Transverse colon (tissue), 4 donors: ENCODE results near the gene PPM1H. TPM values are rescaled to one million over a fixed set of nuclear protein-coding genes. Genes with fewer than 3 reads are reported as not detected.

Source experiments
- DNase-seq: peaks from one replicate; pipeline ENCODE4 v3.0.0-alpha.2; 2019
- H3K27ac ChIP-seq, 4 donors: fragments of 200-600 bp; sonication (generic); 2 replicates each; pipeline ENCODE4 v1.5.1; 2016 to 2018; ENCODE audit warnings: inconsistent platforms in 4 of 4
- H3K27me3 ChIP-seq: fragments of 200-600 bp; sonication (generic); 2 replicates; pipeline ENCODE4 v1.5.1; 2017; ENCODE audit warnings: inconsistent platforms
- H3K36me3 ChIP-seq, 4 donors: fragments of 200-600 bp; sonication (generic); 2 replicates each; pipeline ENCODE4 v1.5.1; 2017 to 2019; ENCODE audit warnings: inconsistent platforms in 4 of 4
- H3K4me1 ChIP-seq, 4 donors: fragments of 200-600 bp; sonication (generic); 2 replicates each; pipeline ENCODE4 v1.5.1; 2017 to 2020; ENCODE audit warnings: inconsistent platforms in 4 of 4
- H3K4me3 ChIP-seq, 4 donors: fragments of 200-600 bp; sonication (generic); 1 replicate in 1 of 4; 2 replicates in 3 of 4; pipeline versions ENCODE4 v1.5.1 to v1.6.1; 2017 to 2019; ENCODE audit warnings: inconsistent platforms in 4 of 4
- H3K9me3 ChIP-seq, 2 donors: fragments of 200-600 bp; sonication (generic); 2 replicates each; pipeline ENCODE4 v1.5.1; 2017 to 2019; ENCODE audit warnings: inconsistent platforms in 2 of 2
- CTCF ChIP-seq, 5 experiments: fragments of 200-600 bp in 3 of 5; fragments of 450-650 bp in 2 of 5; sonication (generic) in 3 of 5; IDR thresholded peaks; 1 replicate in 2 of 5; 2 replicates in 3 of 5; pipeline ENCODE4 v1.5.1; 2016 to 2017; ENCODE audit warnings: antibody characterized with exemption in 5 of 5, inconsistent platforms in 3 of 5, mild to moderate bottlenecking in 2 of 5, moderate library complexity in 1 of 5
- EP300 ChIP-seq: sonication (generic); formaldehyde crosslinking; IDR thresholded peaks from one replicate; pipeline ENCODE4 v1.6.1; 2017; ENCODE audit warnings: antibody characterized with exemption, low read depth
- POLR2A ChIP-seq: fragments of 450-650 bp; IDR thresholded peaks from one replicate; pipeline ENCODE4 v1.6.1; 2016; ENCODE audit warnings: antibody characterized with exemption, mild to moderate bottlenecking, moderate library complexity
- POLR2AphosphoS5 ChIP-seq, 3 donors: sonication (generic); formaldehyde crosslinking; IDR thresholded peaks; one replicate each; pipeline ENCODE4 v1.6.1; 2016; ENCODE audit warnings: antibody characterized with exemption in 3 of 3
- WGBS, 2 donors: methylation state at CpG; one replicate each; pipeline ENCODE4 v1.1.5; 2018; ENCODE audit warnings: low coverage in 1 of 2; 5-methylcytosine and 5-hydroxymethylcytosine counted together
- in situ Hi-C, 4 donors: fragments of 200-750 bp; cut with MboI; loops; one replicate each; pipeline versions ENCODE4 v1.15.0 to v1.15.1; 2017; ENCODE audit warnings: low sequenced_read_pairs in 3 of 4, low pct_ligation_motif_present in 1 of 4, low pct_unique_long_range_greater_than_20kb in 1 of 4
- intact Hi-C: fragments of 100-400 bp; cut with DNase I; formaldehyde crosslinking; loops from one replicate; pipeline ENCODE4 v1.15.1; 2023; ENCODE audit warnings: low total_unique reads
- total RNA-seq, 4 donors: library from RNA; depleted of rRNA; stranded (reverse); fragments of >200 nt; gene quantifications; one replicate each; pipeline ENCODE4 v1.1.0, GENCODE V29; 2016

Gene PPM1H
- total RNA-seq, 4 donors from 2014 or later = 0.37 to 3.2 (median 2.8) TPM

GRCh38 chr12:62846491-62846890, 88.5 kb downstream of the PPM1H start:
- no peak for DNase-seq
- WGBS, 2 donors = 69 to 71% methylated on average over 3 to 4 of the region's 4 CpGs
- no peaks in the 10 kb centered on the region for H3K9me3 ChIP-seq
- H3K4me3 ChIP-seq = no peak overlapping the region
- H3K4me1 ChIP-seq = peaks cover 0 to 7% (median 0%) of the 10 kb centered on the region in 4 donors
- in situ Hi-C loops (no loop called here), intact Hi-C loops (no loop called here)
- no peaks in the 10 kb centered on the region for H3K27me3 ChIP-seq
- H3K36me3 ChIP-seq = no peaks in the 10 kb centered on the region
- no peak overlapping the region for H3K27ac ChIP-seq
- no peak for TF ChIP-seq CTCF (IDR thresholded peaks at IDR 0.05)
- no peak for TF ChIP-seq POLR2AphosphoS5 (IDR thresholded peaks at IDR 0.05)
- no peak for TF ChIP-seq EP300
- no peak for TF ChIP-seq POLR2A

GRCh38 chr12:62844915-62845314, 90.0 kb downstream of the PPM1H start:
- DNase-seq = no peak
- Histone ChIP-seq H3K9me3 (no peaks in the 10 kb centered on the region), H3K4me3 (no peak overlapping the region), H3K27me3 (no peaks in the 10 kb centered on the region), H3K4me1 (peaks cover 0 to 7% (median 0%) of the 10 kb centered on the region in 4 donors), H3K27ac (no peak overlapping the region), H3K36me3 (no peaks in the 10 kb centered on the region)
- intact Hi-C loops (no loop called here), in situ Hi-C loops (no loop called here)
- WGBS, 2 donors = 48 to 73% methylated on average over 2 of the region's 2 CpGs
- TF ChIP-seq POLR2A = no peak
- TF ChIP-seq POLR2AphosphoS5 (IDR thresholded peaks at IDR 0.05) = no peak
- no peak for TF ChIP-seq CTCF (IDR thresholded peaks at IDR 0.05)
- TF ChIP-seq EP300 = no peak

- no peak for DNase-seq
- 43 to 52% methylated on average over 1 of the region's 1 CpG for WGBS, 2 donors
- intact Hi-C loops = no loop called here
- in situ Hi-C loops = no loop called here
- Histone ChIP-seq H3K9me3 (no peaks in the 10 kb centered on the region), H3K4me1 (peaks cover 0 to 7% (median 0%) of the 10 kb centered on the region in 4 donors), H3K27ac (no peak overlapping the region), H3K4me3 (no peak overlapping the region), H3K27me3 (no peaks in the 10 kb centered on the region), H3K36me3 (no peaks in the 10 kb centered on the region)
- TF ChIP-seq POLR2A (no peak), POLR2AphosphoS5 (IDR thresholded peaks at IDR 0.05) (no peak), CTCF (IDR thresholded peaks at IDR 0.05) (no peak), EP300 (no peak)
Observed at GRCh38 chr12:62843716-62844115, 91.2 kb downstream of the PPM1H start.

- no peak overlapping the region for H3K27ac ChIP-seq
- in situ Hi-C loops (no loop called here), intact Hi-C loops (no loop called here)
- TF ChIP-seq POLR2A (no peak), POLR2AphosphoS5 (IDR thresholded peaks at IDR 0.05) (no peak), CTCF (IDR thresholded peaks at IDR 0.05) (no peak), EP300 (no peak)
- no peaks in the 10 kb centered on the region for H3K9me3 ChIP-seq
- 33 to 44% methylated on average over 3 of the region's 3 CpGs for WGBS, 2 donors
- DNase-seq = no peak
- H3K4me1 ChIP-seq = no peaks in the 10 kb centered on the region
- H3K27me3 ChIP-seq = no peaks in the 10 kb centered on the region
- no peaks in the 10 kb centered on the region for H3K36me3 ChIP-seq
- no peak overlapping the region for H3K4me3 ChIP-seq
Observed at GRCh38 chr12:62841846-62842245, 93.1 kb downstream of the PPM1H start.
